H1 (cell line): Measurements from ENCODE around the gene SAMD4A.

Source experiments
- CBX8 ChIP-seq: fragments of 300-800, 300-1000 bp; sonication (generic); IDR thresholded peaks from 2 replicates; pipeline ENCODE4 v1.7.1; 2016; ENCODE audit warnings: low read depth, low read length, borderline replicate concordance
- CEBPB ChIP-seq: IDR thresholded peaks from 2 replicates; pipeline ENCODE4 v1.6.1; 2012; ENCODE audit warnings: low read depth, low read length
- CREB1 ChIP-seq: IDR thresholded peaks from 2 replicates; pipeline ENCODE4 v1.6.1; 2012; ENCODE audit warnings: inconsistent platforms
- GABPA ChIP-seq: IDR thresholded peaks from 2 replicates; pipeline ENCODE4 v1.6.1; 2011; ENCODE audit warnings: mild to moderate bottlenecking, low read length, moderate library complexity, borderline replicate concordance; ENCODE audit not compliant: insufficient read depth
- POLR2A ChIP-seq, 2 experiments: IDR thresholded peaks; 1 replicate in 1 of 2; 2 replicates in 1 of 2; pipeline ENCODE4 v1.6.1; 2011; ENCODE audit warnings: low read depth in 2 of 2, low read length in 2 of 2, mild to moderate bottlenecking in 2 of 2; ENCODE audit errors: control extremely low read depth in 1 of 2
- SIN3A ChIP-seq, 2 experiments: IDR thresholded peaks in 1 of 2; conservative IDR thresholded peaks in 1 of 2; 2 replicates each; pipeline ENCODE4 v1.6.1; 2011 to 2012; ENCODE audit warnings: low read length in 2 of 2, improper control_type of control experiment in 1 of 2, low read depth in 1 of 2, mild to moderate bottlenecking in 1 of 2
- TAF7 ChIP-seq: optimal IDR thresholded peaks from 2 replicates; pipeline ENCODE3; 2011; ENCODE audit warnings: low read depth, mild to moderate bottlenecking, inconsistent platforms, low read length, moderate library complexity, borderline replicate concordance
- TF ChIP-seq, protein P1 (sequence below), 3 experiments: IDR thresholded peaks; 1 replicate in 2 of 3; 2 replicates in 1 of 3; pipeline versions ENCODE4 v1.5.1 to v1.6.1; 2011; ENCODE audit warnings: low read length in 3 of 3, mild to moderate bottlenecking in 3 of 3, inconsistent platforms in 2 of 3, low read depth in 1 of 3, moderate library complexity in 1 of 3; ENCODE audit not compliant: insufficient read depth in 1 of 3; ENCODE audit errors: control extremely low read depth in 1 of 3

DNA sequence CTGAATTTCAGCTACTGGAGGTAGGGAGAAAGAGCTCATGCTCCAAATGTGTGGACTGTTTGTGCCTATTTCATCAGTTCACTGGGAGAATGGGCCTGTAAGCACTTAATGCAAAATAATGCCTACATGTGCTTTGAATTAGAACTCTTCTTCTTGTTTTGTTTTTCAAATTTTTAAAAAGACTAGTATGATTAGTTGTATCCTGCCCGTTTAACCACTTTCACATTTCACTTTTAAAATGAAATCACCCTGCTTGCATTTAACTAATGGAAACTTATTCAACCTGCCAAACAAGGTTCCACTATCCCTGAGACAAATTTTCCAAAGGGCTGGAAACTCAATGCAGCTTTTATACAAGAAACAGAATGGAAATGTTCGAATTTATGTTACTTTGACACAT, 79.7 kb downstream of the SAMD4A start:
- TF ChIP-seq, protein P1, sequence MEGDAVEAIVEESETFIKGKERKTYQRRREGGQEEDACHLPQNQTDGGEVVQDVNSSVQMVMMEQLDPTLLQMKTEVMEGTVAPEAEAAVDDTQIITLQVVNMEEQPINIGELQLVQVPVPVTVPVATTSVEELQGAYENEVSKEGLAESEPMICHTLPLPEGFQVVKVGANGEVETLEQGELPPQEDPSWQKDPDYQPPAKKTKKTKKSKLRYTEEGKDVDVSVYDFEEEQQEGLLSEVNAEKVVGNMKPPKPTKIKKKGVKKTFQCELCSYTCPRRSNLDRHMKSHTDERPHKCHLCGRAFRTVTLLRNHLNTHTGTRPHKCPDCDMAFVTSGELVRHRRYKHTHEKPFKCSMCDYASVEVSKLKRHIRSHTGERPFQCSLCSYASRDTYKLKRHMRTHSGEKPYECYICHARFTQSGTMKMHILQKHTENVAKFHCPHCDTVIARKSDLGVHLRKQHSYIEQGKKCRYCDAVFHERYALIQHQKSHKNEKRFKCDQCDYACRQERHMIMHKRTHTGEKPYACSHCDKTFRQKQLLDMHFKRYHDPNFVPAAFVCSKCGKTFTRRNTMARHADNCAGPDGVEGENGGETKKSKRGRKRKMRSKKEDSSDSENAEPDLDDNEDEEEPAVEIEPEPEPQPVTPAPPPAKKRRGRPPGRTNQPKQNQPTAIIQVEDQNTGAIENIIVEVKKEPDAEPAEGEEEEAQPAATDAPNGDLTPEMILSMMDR (IDR thresholded peaks at IDR 0.05; ENCODE audit: control extremely low read depth in 1 of 3, insufficient read depth in 1 of 3, low read depth in 1 of 3, low read length in 3 of 3): no peak
- no peak for TF ChIP-seq SIN3A (conservative IDR thresholded peaks at IDR 0.05 in 1 of 2, IDR thresholded peaks at IDR 0.05 in 1 of 2; ENCODE audit: low read depth in 1 of 2, low read length in 2 of 2)
- TF ChIP-seq GABPA: no peak
- no peak for TF ChIP-seq TAF7
- no peak for TF ChIP-seq POLR2A (IDR thresholded peaks at IDR 0.05; ENCODE audit: control extremely low read depth in 1 of 2, low read depth in 2 of 2, low read length in 2 of 2)
- no peak for TF ChIP-seq CBX8
- no peak for TF ChIP-seq CREB1
- TF ChIP-seq CEBPB: no peak
